HEK293 (cell line): ENCODE data around the gene S100A14.

ENCODE experiments used
- ATF2 ChIP-seq: fragments of 450-650 bp; formaldehyde crosslinking; IDR thresholded peaks from 2 replicates; pipeline ENCODE4 v1.5.1; 2016; ENCODE audit warnings: missing biosample characterization, missing genetic modification characterization, low read depth
- BCL6B ChIP-seq: fragments of 450-650 bp; formaldehyde crosslinking; IDR thresholded peaks from 2 replicates; pipeline ENCODE4 v1.5.1; 2017; ENCODE audit warnings: missing biosample characterization, missing genetic modification characterization
- FEZF1 ChIP-seq: fragments of 450-650 bp; formaldehyde crosslinking; IDR thresholded peaks from 2 replicates; pipeline ENCODE4 v1.5.1; 2016; ENCODE audit warnings: missing biosample characterization, missing genetic modification characterization
- GFI1B ChIP-seq: fragments of 450-650 bp; formaldehyde crosslinking; IDR thresholded peaks from 2 replicates; pipeline ENCODE4 v1.5.1; 2016; ENCODE audit warnings: missing biosample characterization, missing genetic modification characterization
- GLIS2 ChIP-seq: fragments of 450-650 bp; formaldehyde crosslinking; IDR thresholded peaks from 2 replicates; pipeline ENCODE4 v1.5.1; 2016; ENCODE audit warnings: missing biosample characterization, missing genetic modification characterization
- MYNN ChIP-seq: fragments of 450-650 bp; formaldehyde crosslinking; IDR thresholded peaks from 2 replicates; pipeline ENCODE4 v1.5.1; 2016; ENCODE audit warnings: missing biosample characterization, missing genetic modification characterization, borderline replicate concordance
- PBX3 ChIP-seq: sonication (generic); formaldehyde crosslinking; IDR thresholded peaks from 2 replicates; pipeline ENCODE4 v1.8.1; 2022; ENCODE audit warnings: mild to moderate bottlenecking, moderate library complexity, missing genetic modification reagents
- PRDM2 ChIP-seq: fragments of 450-650 bp; formaldehyde crosslinking; IDR thresholded peaks from 2 replicates; pipeline ENCODE4 v1.5.1; 2016; ENCODE audit warnings: missing biosample characterization, missing genetic modification characterization, borderline replicate concordance
- PRDM4 ChIP-seq: fragments of 450-650 bp; formaldehyde crosslinking; IDR thresholded peaks from 2 replicates; pipeline ENCODE4 v1.5.1; 2017; ENCODE audit warnings: missing biosample characterization, missing genetic modification characterization
- ZBTB44 ChIP-seq: fragments of 450-650 bp; IDR thresholded peaks from 2 replicates; pipeline ENCODE4 v1.5.1; 2018; ENCODE audit warnings: missing biosample characterization, mild to moderate bottlenecking, missing genetic modification characterization
- ZBTB48 ChIP-seq: fragments of 450-650 bp; formaldehyde crosslinking; IDR thresholded peaks from 2 replicates; pipeline ENCODE4 v1.5.1; 2016; ENCODE audit warnings: missing biosample characterization, missing genetic modification characterization
- ZBTB7A ChIP-seq: fragments of 450-650 bp; formaldehyde crosslinking; IDR thresholded peaks from 2 replicates; pipeline ENCODE4 v1.5.1; 2016; ENCODE audit warnings: low read depth, missing biosample characterization, missing genetic modification characterization
- ZFP37 ChIP-seq: fragments of 450-650 bp; formaldehyde crosslinking; IDR thresholded peaks from 2 replicates; pipeline ENCODE4 v1.5.1; 2016; ENCODE audit warnings: missing biosample characterization, missing genetic modification characterization
- ZNF214 ChIP-seq: fragments of 450-650 bp; formaldehyde crosslinking; IDR thresholded peaks from 2 replicates; pipeline ENCODE4 v1.5.1; 2017; ENCODE audit warnings: missing biosample characterization, mild to moderate bottlenecking, missing genetic modification characterization, borderline replicate concordance
- ZNF341 ChIP-seq: fragments of 450-650 bp; formaldehyde crosslinking; IDR thresholded peaks from 2 replicates; pipeline ENCODE4; 2016; ENCODE audit warnings: low read depth, missing biosample characterization, missing genetic modification characterization
- ZNF488 ChIP-seq: fragments of 450-650 bp; formaldehyde crosslinking; IDR thresholded peaks from 2 replicates; pipeline ENCODE4 v1.5.1; 2016; ENCODE audit warnings: missing biosample characterization, missing genetic modification characterization
- ZNF623 ChIP-seq: fragments of 450-650 bp; formaldehyde crosslinking; IDR thresholded peaks from 2 replicates; pipeline ENCODE4 v1.5.1; 2016; ENCODE audit warnings: missing biosample characterization, missing genetic modification characterization
- ZNF707 ChIP-seq: fragments of 450-650 bp; formaldehyde crosslinking; IDR thresholded peaks from 2 replicates; pipeline ENCODE4 v1.5.1; 2016; ENCODE audit warnings: missing biosample characterization, missing genetic modification characterization
- ZNF785 ChIP-seq: fragments of 450-650 bp; formaldehyde crosslinking; IDR thresholded peaks from 2 replicates; pipeline ENCODE4 v1.5.1; 2016; ENCODE audit warnings: missing biosample characterization, missing genetic modification characterization
- ZSCAN4 ChIP-seq: fragments of 450-650 bp; formaldehyde crosslinking; IDR thresholded peaks from 2 replicates; pipeline ENCODE4 v1.5.1; 2017; ENCODE audit warnings: missing biosample characterization, missing genetic modification characterization

The S100A14 gene

GRCh38 chr1:153566414-153567371, 49.4 kb downstream of the S100A14 start (continued):
- TF ChIP-seq MYNN (tag by site-specific recombination), result peak; percentile 63; the same call in 1 of the 2 replicates
- TF ChIP-seq ZNF341 (tag by site-specific recombination), result peak; percentile 88
- no peak for TF ChIP-seq ZNF785
- no peak for TF ChIP-seq ZNF707 (tag by site-specific recombination)
- TF ChIP-seq ZBTB44 (tag by site-specific recombination), result no peak
- TF ChIP-seq ZBTB48, result peak; percentile 86
- TF ChIP-seq ZFP37 (tag by site-specific recombination), result peak; percentile 79; the same call in 1 of the 2 replicates
- TF ChIP-seq ZNF214, result no peak
- no peak for TF ChIP-seq ZNF488 (tag by site-specific recombination)
- TF ChIP-seq ZNF623 (tag by site-specific recombination), result peak; percentile 18; the same call in 1 of the 2 replicates
- peak; percentile 97 for TF ChIP-seq GLIS2 (tag by site-specific recombination)
- TF ChIP-seq ZBTB7A (tag by site-specific recombination), result no peak
- no peak for TF ChIP-seq GFI1B (tag by site-specific recombination)
- no peak for TF ChIP-seq FEZF1 (tag by site-specific recombination)
- TF ChIP-seq ATF2, result no peak
- TF ChIP-seq BCL6B (tag by site-specific recombination), result no peak
- 0 out of 2 replicates have a peak, but pooled peaks have one; percentile 42 for TF ChIP-seq PBX3
- no peak for TF ChIP-seq PRDM2 (tag by site-specific recombination)
- TF ChIP-seq ZSCAN4, result peak; percentile 61
- 0 out of 2 replicates have a peak, but pooled peaks have one; percentile 36 for TF ChIP-seq PRDM4 (tag by site-specific recombination)
